WTC11 (cell line): ENCODE measurements around the gene SYCP2L. TPM values are rescaled to one million over a fixed set of nuclear protein-coding genes. Genes with fewer than 3 reads are reported as not detected.

Experiments used
- ATAC-seq: fragments of 200-7000 bp; cut with Tn5 transposase; 2 replicates; pipeline ENCODE4 v1.10.0; 2021; ENCODE audit warnings: mild to moderate bottlenecking, moderate library complexity
- CTCF ChIA-PET: fragments of 300-600 bp; sonication (Branson Sonifier 250); formaldehyde crosslinking; loops from one replicate; lab custom pipeline; 2021; ENCODE audit warnings: antibody characterized with exemption; lab: Charles Lee
- POLR2A ChIA-PET: fragments of 350-600 bp; sonication (Branson Sonifier 250); formaldehyde crosslinking; loops from one replicate; lab custom pipeline; 2021; ENCODE audit warnings: antibody characterized with exemption; lab: Charles Lee
- DNase-seq: peaks from one replicate; pipeline ENCODE4 v3.0.0; 2021; ENCODE audit warnings: low spot score
- H3K27ac Mint-ChIP-seq: 2 replicates; pipeline ENCODE4 v1.8.0; 2021; ENCODE audit warnings: mixed read lengths
- H3K27me3 Mint-ChIP-seq: 2 replicates; pipeline ENCODE4 v1.8.0; 2021; ENCODE audit warnings: low read depth, mild to moderate bottlenecking, moderate library complexity, mixed read lengths
- H3K36me3 Mint-ChIP-seq: 2 replicates; pipeline ENCODE4 v1.8.0; 2021; ENCODE audit warnings: mixed read lengths
- H3K4me1 Mint-ChIP-seq: 2 replicates; pipeline ENCODE4 v1.8.0; 2022; ENCODE audit warnings: mixed read lengths
- H3K4me3 Mint-ChIP-seq: 2 replicates; pipeline ENCODE4 v1.8.0; 2021; ENCODE audit warnings: mild to moderate bottlenecking, moderate library complexity, mixed read lengths
- H3K9me3 Mint-ChIP-seq: 2 replicates; pipeline ENCODE4 v1.8.0; 2021; ENCODE audit warnings: mixed read lengths
- CBFB ChIP-seq: sonication (generic); formaldehyde crosslinking; IDR thresholded peaks from 2 replicates; pipeline ENCODE4 v1.8.1; 2022; ENCODE audit warnings: mild to moderate bottlenecking, low read depth, missing genetic modification reagents
- ELF4 ChIP-seq: sonication (generic); formaldehyde crosslinking; IDR thresholded peaks from 2 replicates; pipeline ENCODE4 v1.8.1; 2022; ENCODE audit warnings: low read depth, mild to moderate bottlenecking, moderate library complexity, missing genetic modification reagents
- KAT7 ChIP-seq: sonication (generic); formaldehyde crosslinking; IDR thresholded peaks from 2 replicates; pipeline ENCODE4 v1.8.1; 2023; ENCODE audit warnings: missing genetic modification reagents, mild to moderate bottlenecking, borderline replicate concordance
- MXD4 ChIP-seq: fragments of 250-450 bp; sonication (Bioruptor Pico); IDR thresholded peaks from 2 replicates; pipeline ENCODE4 v1.8.0; 2021; ENCODE audit warnings: mild to moderate bottlenecking, moderate library complexity, borderline replicate concordance
- NFATC4 ChIP-seq: fragments of 250-450 bp; sonication (Bioruptor Pico); IDR thresholded peaks from 2 replicates; pipeline ENCODE4 v1.9.0; 2021; ENCODE audit warnings: mild to moderate bottlenecking
- NFE2L1 ChIP-seq: sonication (generic); formaldehyde crosslinking; IDR thresholded peaks from 2 replicates; pipeline ENCODE4 v1.8.1; 2023; ENCODE audit warnings: missing genetic modification reagents
- SMAD3 ChIP-seq: sonication (generic); formaldehyde crosslinking; IDR thresholded peaks from 2 replicates; pipeline ENCODE4 v1.8.0; 2022; ENCODE audit warnings: missing genetic modification reagents, mild to moderate bottlenecking, borderline replicate concordance
- SP1 ChIP-seq: sonication (generic); formaldehyde crosslinking; conservative IDR thresholded peaks from 2 replicates; pipeline ENCODE4 v1.8.1; 2022; ENCODE audit warnings: missing genetic modification reagents
- TCF7 ChIP-seq: sonication (generic); formaldehyde crosslinking; IDR thresholded peaks from 2 replicates; pipeline ENCODE4 v1.8.0; 2022; ENCODE audit warnings: mild to moderate bottlenecking, low read depth, missing genetic modification reagents, moderate library complexity
- ZBTB21 ChIP-seq: sonication (generic); formaldehyde crosslinking; IDR thresholded peaks from 2 replicates; pipeline ENCODE4 v1.8.1; 2023; ENCODE audit warnings: mild to moderate bottlenecking, missing genetic modification reagents, borderline replicate concordance
- ZNF121 ChIP-seq: sonication (generic); formaldehyde crosslinking; IDR thresholded peaks from 2 replicates; pipeline ENCODE4 v1.8.0; 2023; ENCODE audit warnings: missing genetic modification reagents
- ZNF138 ChIP-seq: sonication (generic); formaldehyde crosslinking; conservative IDR thresholded peaks from 2 replicates; pipeline ENCODE4 v1.8.1; 2022; ENCODE audit warnings: mild to moderate bottlenecking, moderate library complexity, missing genetic modification reagents
- ZNF232 ChIP-seq: sonication (generic); formaldehyde crosslinking; IDR thresholded peaks from 2 replicates; pipeline ENCODE4 v1.8.0; 2022; ENCODE audit warnings: mild to moderate bottlenecking, missing genetic modification reagents
- ZNF281 ChIP-seq: sonication (generic); formaldehyde crosslinking; IDR thresholded peaks from 2 replicates; pipeline ENCODE4 v1.8.0; 2023; ENCODE audit warnings: mild to moderate bottlenecking, missing genetic modification reagents
- ZNF396 ChIP-seq: fragments of 250-450 bp; sonication (Bioruptor Pico); IDR thresholded peaks from 2 replicates; pipeline ENCODE4 v1.8.0; 2021; ENCODE audit warnings: mild to moderate bottlenecking, moderate library complexity, borderline replicate concordance
- ZNF425 ChIP-seq: fragments of 250-450 bp; sonication (Bioruptor Pico); conservative IDR thresholded peaks from 2 replicates; pipeline ENCODE4 v1.9.0; 2021; ENCODE audit warnings: mild to moderate bottlenecking
- total RNA-seq: library from RNA; stranded (reverse); gene quantifications from 3 replicates; pipeline ENCODE4 v1.2.3, GENCODE V29; 2021
- TF ChIP-seq, protein P1 (sequence below): sonication (generic); formaldehyde crosslinking; IDR thresholded peaks from 2 replicates; pipeline ENCODE4 v1.8.1; 2023; ENCODE audit warnings: mild to moderate bottlenecking, missing genetic modification reagents
- TF ChIP-seq, protein P2 (sequence below): fragments of 250-450 bp; sonication (Bioruptor Pico); IDR thresholded peaks from 2 replicates; pipeline ENCODE4 v1.9.0; 2021; ENCODE audit warnings: mild to moderate bottlenecking
- TF ChIP-seq, protein P3 (sequence below): sonication (generic); formaldehyde crosslinking; IDR thresholded peaks from 2 replicates; pipeline ENCODE4 v1.8.0; 2023; ENCODE audit warnings: missing genetic modification reagents, mild to moderate bottlenecking, borderline replicate concordance

Gene SYCP2L
- total RNA-seq, 1 experiment from 2014 or later = 5.4 TPM

DNA sequence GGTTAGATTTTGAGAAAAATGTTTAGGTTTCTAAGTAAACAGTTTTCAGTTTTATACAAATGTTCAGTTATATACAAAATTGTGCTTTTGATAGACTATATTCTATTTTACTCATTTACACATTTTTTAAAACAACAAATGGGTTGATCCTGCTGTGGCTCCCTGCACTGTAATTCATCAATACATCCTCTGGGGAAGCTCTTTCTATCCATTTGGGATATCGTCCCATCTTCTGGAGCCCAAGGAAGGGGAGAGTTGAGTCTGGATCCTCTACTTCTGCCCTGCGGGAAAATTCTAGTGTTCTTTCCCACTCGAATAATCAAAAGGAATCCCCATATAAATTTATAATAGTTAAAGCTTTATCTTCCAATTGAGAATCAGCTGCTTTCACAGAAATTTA lies 75.0 kb downstream of the SYCP2L start:
- ATAC-seq = peak; percentile 62; the same call in 1 of the 2 replicates

GRCh38 chr6:10962673-10963072 lies 75.8 kb downstream of the SYCP2L start:
- Mint-ChIP-seq H3K27ac (no peak overlapping the region), H3K4me3 (no peak overlapping the region)
- TF ChIP-seq NFATC4 (CRISPR knock-in tag) = no peak
- TF ChIP-seq SP1 (CRISPR knock-in tag) = no peak
- TF ChIP-seq ZNF396 (CRISPR knock-in tag) = no peak
- no peak for TF ChIP-seq SMAD3
- TF ChIP-seq ZNF138 (CRISPR knock-in tag) = no peak
- no peak for TF ChIP-seq ZNF281 (CRISPR knock-in tag)
- TF ChIP-seq, protein P1, sequence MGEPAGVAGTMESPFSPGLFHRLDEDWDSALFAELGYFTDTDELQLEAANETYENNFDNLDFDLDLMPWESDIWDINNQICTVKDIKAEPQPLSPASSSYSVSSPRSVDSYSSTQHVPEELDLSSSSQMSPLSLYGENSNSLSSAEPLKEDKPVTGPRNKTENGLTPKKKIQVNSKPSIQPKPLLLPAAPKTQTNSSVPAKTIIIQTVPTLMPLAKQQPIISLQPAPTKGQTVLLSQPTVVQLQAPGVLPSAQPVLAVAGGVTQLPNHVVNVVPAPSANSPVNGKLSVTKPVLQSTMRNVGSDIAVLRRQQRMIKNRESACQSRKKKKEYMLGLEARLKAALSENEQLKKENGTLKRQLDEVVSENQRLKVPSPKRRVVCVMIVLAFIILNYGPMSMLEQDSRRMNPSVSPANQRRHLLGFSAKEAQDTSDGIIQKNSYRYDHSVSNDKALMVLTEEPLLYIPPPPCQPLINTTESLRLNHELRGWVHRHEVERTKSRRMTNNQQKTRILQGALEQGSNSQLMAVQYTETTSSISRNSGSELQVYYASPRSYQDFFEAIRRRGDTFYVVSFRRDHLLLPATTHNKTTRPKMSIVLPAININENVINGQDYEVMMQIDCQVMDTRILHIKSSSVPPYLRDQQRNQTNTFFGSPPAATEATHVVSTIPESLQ (CRISPR knock-in tag) = no peak
- TF ChIP-seq, protein P2, sequence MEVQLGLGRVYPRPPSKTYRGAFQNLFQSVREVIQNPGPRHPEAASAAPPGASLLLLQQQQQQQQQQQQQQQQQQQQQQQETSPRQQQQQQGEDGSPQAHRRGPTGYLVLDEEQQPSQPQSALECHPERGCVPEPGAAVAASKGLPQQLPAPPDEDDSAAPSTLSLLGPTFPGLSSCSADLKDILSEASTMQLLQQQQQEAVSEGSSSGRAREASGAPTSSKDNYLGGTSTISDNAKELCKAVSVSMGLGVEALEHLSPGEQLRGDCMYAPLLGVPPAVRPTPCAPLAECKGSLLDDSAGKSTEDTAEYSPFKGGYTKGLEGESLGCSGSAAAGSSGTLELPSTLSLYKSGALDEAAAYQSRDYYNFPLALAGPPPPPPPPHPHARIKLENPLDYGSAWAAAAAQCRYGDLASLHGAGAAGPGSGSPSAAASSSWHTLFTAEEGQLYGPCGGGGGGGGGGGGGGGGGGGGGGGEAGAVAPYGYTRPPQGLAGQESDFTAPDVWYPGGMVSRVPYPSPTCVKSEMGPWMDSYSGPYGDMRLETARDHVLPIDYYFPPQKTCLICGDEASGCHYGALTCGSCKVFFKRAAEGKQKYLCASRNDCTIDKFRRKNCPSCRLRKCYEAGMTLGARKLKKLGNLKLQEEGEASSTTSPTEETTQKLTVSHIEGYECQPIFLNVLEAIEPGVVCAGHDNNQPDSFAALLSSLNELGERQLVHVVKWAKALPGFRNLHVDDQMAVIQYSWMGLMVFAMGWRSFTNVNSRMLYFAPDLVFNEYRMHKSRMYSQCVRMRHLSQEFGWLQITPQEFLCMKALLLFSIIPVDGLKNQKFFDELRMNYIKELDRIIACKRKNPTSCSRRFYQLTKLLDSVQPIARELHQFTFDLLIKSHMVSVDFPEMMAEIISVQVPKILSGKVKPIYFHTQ (CRISPR knock-in tag) = no peak
- TF ChIP-seq ZNF121 = no peak
- no peak for TF ChIP-seq KAT7
- TF ChIP-seq CBFB (CRISPR knock-in tag) = no peak
- TF ChIP-seq, protein P3, sequence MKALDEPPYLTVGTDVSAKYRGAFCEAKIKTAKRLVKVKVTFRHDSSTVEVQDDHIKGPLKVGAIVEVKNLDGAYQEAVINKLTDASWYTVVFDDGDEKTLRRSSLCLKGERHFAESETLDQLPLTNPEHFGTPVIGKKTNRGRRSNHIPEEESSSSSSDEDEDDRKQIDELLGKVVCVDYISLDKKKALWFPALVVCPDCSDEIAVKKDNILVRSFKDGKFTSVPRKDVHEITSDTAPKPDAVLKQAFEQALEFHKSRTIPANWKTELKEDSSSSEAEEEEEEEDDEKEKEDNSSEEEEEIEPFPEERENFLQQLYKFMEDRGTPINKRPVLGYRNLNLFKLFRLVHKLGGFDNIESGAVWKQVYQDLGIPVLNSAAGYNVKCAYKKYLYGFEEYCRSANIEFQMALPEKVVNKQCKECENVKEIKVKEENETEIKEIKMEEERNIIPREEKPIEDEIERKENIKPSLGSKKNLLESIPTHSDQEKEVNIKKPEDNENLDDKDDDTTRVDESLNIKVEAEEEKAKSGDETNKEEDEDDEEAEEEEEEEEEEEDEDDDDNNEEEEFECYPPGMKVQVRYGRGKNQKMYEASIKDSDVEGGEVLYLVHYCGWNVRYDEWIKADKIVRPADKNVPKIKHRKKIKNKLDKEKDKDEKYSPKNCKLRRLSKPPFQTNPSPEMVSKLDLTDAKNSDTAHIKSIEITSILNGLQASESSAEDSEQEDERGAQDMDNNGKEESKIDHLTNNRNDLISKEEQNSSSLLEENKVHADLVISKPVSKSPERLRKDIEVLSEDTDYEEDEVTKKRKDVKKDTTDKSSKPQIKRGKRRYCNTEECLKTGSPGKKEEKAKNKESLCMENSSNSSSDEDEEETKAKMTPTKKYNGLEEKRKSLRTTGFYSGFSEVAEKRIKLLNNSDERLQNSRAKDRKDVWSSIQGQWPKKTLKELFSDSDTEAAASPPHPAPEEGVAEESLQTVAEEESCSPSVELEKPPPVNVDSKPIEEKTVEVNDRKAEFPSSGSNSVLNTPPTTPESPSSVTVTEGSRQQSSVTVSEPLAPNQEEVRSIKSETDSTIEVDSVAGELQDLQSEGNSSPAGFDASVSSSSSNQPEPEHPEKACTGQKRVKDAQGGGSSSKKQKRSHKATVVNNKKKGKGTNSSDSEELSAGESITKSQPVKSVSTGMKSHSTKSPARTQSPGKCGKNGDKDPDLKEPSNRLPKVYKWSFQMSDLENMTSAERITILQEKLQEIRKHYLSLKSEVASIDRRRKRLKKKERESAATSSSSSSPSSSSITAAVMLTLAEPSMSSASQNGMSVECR (CRISPR knock-in tag) = no peak
- TF ChIP-seq ZNF232 (CRISPR knock-in tag) = no peak
- TF ChIP-seq MXD4 = no peak
- no peak for TF ChIP-seq NFE2L1 (CRISPR knock-in tag)
- no peak for TF ChIP-seq ELF4
- no peak for TF ChIP-seq ZBTB21 (CRISPR knock-in tag)

More for the DNA sequence above, 75.0 kb downstream of the SYCP2L start:
- Mint-ChIP-seq H3K27me3 (peaks cover 81% of the 10 kb centered on the region), H3K4me1 (peaks cover 13% of the 10 kb centered on the region), H3K27ac (no peak overlapping the region), H3K36me3 (peaks cover 18% of the 10 kb centered on the region), H3K4me3 (no peak overlapping the region), H3K9me3 (peaks cover 16% of the 10 kb centered on the region)
- POLR2A ChIA-PET = no interaction called here
- CTCF ChIA-PET = interaction anchor here (1.2 to 1.7 kb wide), 4 partner anchors 9 to 107 kb away, joined by 3 to 8 read pairs (median 5); partner anchors contain the start of gene ELOVL2
- no peak for DNase-seq
- TF ChIP-seq ZNF425 (CRISPR knock-in tag) (no peak), ZNF138 (CRISPR knock-in tag) (no peak), TCF7 (no peak)

More at GRCh38 chr6:10962673-10963072, 75.8 kb downstream of the SYCP2L start:
- Mint-ChIP-seq H3K36me3 (peaks cover 18% of the 10 kb centered on the region), H3K9me3 (peaks cover 16% of the 10 kb centered on the region), H3K27me3 (peaks cover 81% of the 10 kb centered on the region), H3K4me1 (peaks cover 13% of the 10 kb centered on the region)
- ATAC-seq (no peak), DNase-seq (no peak)
- CTCF ChIA-PET = interaction anchor here (0.5 to 2.4 kb wide), 7 partner anchors 8 to 484 kb away, joined by 3 to 14 read pairs (median 3); partner anchors contain the start of gene ELOVL2
- POLR2A ChIA-PET = no interaction called here
